Right lobe of liver (tissue), 6 donors: ENCODE results near the gene TRAF3IP1. TPM values are rescaled to one million over a fixed set of nuclear protein-coding genes. Genes with fewer than 3 reads are reported as not detected.

Experiments
- ATAC-seq, 4 donors: fragments of 200-7000 bp; cut with Tn5 transposase; one replicate each; pipeline ENCODE4 v1.9.1; 2020; ENCODE audit warnings: mild to moderate bottlenecking in 4 of 4, moderate library complexity in 4 of 4
- DNase-seq, 3 donors: peaks; one replicate each; pipeline ENCODE4 v3.0.0-alpha.2; 2020
- H3K27ac ChIP-seq, 3 donors: fragments of 200-600 bp; one replicate each; pipeline ENCODE4 v1.8.0; 2022
- H3K27me3 ChIP-seq, 2 donors: fragments of 200-600 bp; one replicate each; pipeline ENCODE4 v1.8.0; 2022
- H3K36me3 ChIP-seq, 4 donors: fragments of 200-600 bp; sonication (generic) in 1 of 4; one replicate each; pipeline versions ENCODE4 v1.5.1 to v1.8.0; 2017 to 2022; ENCODE audit warnings: control low read depth in 1 of 4
- H3K4me1 ChIP-seq, 4 donors: fragments of 200-600 bp; sonication (generic) in 1 of 4; one replicate each; pipeline versions ENCODE4 v1.5.1 to v1.8.0; 2017 to 2022; ENCODE audit warnings: control low read depth in 1 of 4
- H3K4me3 ChIP-seq, 3 donors: fragments of 200-600 bp; one replicate each; pipeline ENCODE4 v1.8.0; 2022
- H3K9me3 ChIP-seq, 4 donors: fragments of 200-600 bp; sonication (generic) in 1 of 4; one replicate each; pipeline versions ENCODE4 v1.5.1 to v1.8.0; 2017 to 2022; ENCODE audit warnings: control low read depth in 1 of 4
- POLR2A ChIP-seq: fragments of 450-650 bp; IDR thresholded peaks from one replicate; pipeline ENCODE4 v1.6.1; 2017; ENCODE audit warnings: antibody characterized with exemption, mild to moderate bottlenecking
- WGBS: methylation state at CpG from one replicate; pipeline ENCODE4 v1.1.6; 2018; ENCODE audit warnings: low coverage, low lambda C conversion rate; ENCODE audit not compliant: insufficient coverage; ENCODE audit errors: missing lambda C conversion rate; 5-methylcytosine and 5-hydroxymethylcytosine counted together
- intact Hi-C, 2 donors: fragments of 100-400 bp; cut with DNase I; formaldehyde crosslinking; loops; one replicate each; pipeline versions ENCODE4 v1.11.2 to v1.14.1; 2022
- total RNA-seq, 6 experiments: library from RNA; depleted of rRNA in 2 of 6; stranded (reverse); fragments of >200 nt in 2 of 6; fragmentation: NEBNext Ultra II Directional in 3 of 6; extraction: Animal tissue kit (Norgen Biotek cat#: 25700) in 3 of 6; gene quantifications; one replicate each; pipeline versions ENCODE4 v1.1.0 to v1.2.4, GENCODE V29; 2016 to 2023
- TF ChIP-seq, protein P1 (sequence below), 4 donors: fragments of 200-600 bp in 3 of 4; fragments of 450-650 bp in 1 of 4; IDR thresholded peaks; one replicate each; pipeline versions ENCODE4 v1.5.1 to v1.8.0; 2016 to 2022; ENCODE audit warnings: antibody characterized with exemption in 4 of 4, mild to moderate bottlenecking in 2 of 4
- donor health status: DM: no; HTN: yes; CAD: no.
- donor health status: DM: no; HTN: no; CAD: no.
- donor health status: DM: no; HTN: no; CAD: no.
- donor health status: DM: no; HTN: yes; CAD: no.
- donor health status: DM: no; HTN: yes; CAD: no.

TRAF3IP1 gene
- total RNA-seq, 6 experiments from 2014 or later = 4.6 to 12.0 (median 8.3) TPM

DNA sequence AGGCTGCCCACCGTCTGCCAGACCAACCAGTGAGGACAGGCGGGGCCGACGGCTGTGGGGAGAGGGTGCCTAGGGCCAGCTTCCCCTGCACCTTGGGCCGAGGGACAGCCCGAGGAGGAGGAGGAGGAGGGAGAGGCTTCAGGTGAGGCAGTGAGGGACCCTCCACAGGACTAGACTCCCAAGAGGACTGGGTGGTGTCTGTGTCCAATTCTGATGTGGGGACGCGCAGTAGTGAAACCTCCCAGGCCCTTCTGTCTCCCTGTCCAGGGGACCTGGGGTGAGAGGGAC lies 86.6 kb downstream of the TRAF3IP1 start:
- intact Hi-C loops = loop anchor here in 1 of 2 donors (10.0 kb wide), 1 partner anchor 48 kb away; no protein-coding TSS in a partner anchor
- 73% methylated on average over 4 of the region's 8 CpGs for WGBS

DNA sequence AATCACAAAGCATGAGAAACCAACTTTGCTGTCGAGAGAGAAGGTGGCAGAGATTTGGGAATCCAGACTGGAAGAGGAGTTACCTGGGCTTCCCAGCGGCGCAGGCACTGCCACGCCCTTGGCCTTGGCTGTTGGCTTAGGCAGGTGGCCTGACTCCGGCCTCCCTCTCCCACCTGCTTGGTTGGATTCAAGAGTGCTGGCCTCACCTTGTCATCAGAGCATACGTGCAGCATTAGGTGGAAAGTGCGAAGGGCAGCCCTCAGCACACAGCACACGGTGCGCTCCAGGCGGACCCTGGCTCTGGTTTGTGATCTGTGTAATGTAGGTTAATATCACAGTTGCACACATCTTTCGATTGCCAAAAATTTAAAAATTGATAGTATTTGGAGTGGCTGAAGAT lies 87.2 kb downstream of the TRAF3IP1 start:
- Histone ChIP-seq H3K36me3 (no peaks in the 10 kb centered on the region), H3K4me1 (peaks cover 0 to 8% (median 3%) of the 10 kb centered on the region in 4 donors), H3K4me3 (no peak overlapping the region), H3K27me3 (no peaks in the 10 kb centered on the region), H3K9me3 (no peaks in the 10 kb centered on the region), H3K27ac (no peak overlapping the region)
- TF ChIP-seq, protein P1, sequence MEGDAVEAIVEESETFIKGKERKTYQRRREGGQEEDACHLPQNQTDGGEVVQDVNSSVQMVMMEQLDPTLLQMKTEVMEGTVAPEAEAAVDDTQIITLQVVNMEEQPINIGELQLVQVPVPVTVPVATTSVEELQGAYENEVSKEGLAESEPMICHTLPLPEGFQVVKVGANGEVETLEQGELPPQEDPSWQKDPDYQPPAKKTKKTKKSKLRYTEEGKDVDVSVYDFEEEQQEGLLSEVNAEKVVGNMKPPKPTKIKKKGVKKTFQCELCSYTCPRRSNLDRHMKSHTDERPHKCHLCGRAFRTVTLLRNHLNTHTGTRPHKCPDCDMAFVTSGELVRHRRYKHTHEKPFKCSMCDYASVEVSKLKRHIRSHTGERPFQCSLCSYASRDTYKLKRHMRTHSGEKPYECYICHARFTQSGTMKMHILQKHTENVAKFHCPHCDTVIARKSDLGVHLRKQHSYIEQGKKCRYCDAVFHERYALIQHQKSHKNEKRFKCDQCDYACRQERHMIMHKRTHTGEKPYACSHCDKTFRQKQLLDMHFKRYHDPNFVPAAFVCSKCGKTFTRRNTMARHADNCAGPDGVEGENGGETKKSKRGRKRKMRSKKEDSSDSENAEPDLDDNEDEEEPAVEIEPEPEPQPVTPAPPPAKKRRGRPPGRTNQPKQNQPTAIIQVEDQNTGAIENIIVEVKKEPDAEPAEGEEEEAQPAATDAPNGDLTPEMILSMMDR (IDR thresholded peaks at IDR 0.05) = no peak
- no peak for TF ChIP-seq POLR2A
- 69% methylated on average over 9 of the region's 11 CpGs for WGBS
- intact Hi-C loops = loop anchor here in 1 of 2 donors (10.0 kb wide), 1 partner anchor 47 kb away; no protein-coding TSS in a partner anchor
- no peak for DNase-seq
- ATAC-seq = no peak

More for the DNA sequence above, 86.6 kb downstream of the TRAF3IP1 start:
- peaks cover 0 to 8% (median 3%) of the 10 kb centered on the region in 4 donors for H3K4me1 ChIP-seq
- no peak for TF ChIP-seq POLR2A
- TF ChIP-seq, protein P1 (IDR thresholded peaks at IDR 0.05) = no peak
- H3K36me3 ChIP-seq = no peaks in the 10 kb centered on the region
- H3K4me3 ChIP-seq = no peak overlapping the region
- DNase-seq (no peak), ATAC-seq (no peak)
- H3K27me3 ChIP-seq = no peaks in the 10 kb centered on the region
- no peak overlapping the region for H3K27ac ChIP-seq
- H3K9me3 ChIP-seq = no peaks in the 10 kb centered on the region

DNA sequence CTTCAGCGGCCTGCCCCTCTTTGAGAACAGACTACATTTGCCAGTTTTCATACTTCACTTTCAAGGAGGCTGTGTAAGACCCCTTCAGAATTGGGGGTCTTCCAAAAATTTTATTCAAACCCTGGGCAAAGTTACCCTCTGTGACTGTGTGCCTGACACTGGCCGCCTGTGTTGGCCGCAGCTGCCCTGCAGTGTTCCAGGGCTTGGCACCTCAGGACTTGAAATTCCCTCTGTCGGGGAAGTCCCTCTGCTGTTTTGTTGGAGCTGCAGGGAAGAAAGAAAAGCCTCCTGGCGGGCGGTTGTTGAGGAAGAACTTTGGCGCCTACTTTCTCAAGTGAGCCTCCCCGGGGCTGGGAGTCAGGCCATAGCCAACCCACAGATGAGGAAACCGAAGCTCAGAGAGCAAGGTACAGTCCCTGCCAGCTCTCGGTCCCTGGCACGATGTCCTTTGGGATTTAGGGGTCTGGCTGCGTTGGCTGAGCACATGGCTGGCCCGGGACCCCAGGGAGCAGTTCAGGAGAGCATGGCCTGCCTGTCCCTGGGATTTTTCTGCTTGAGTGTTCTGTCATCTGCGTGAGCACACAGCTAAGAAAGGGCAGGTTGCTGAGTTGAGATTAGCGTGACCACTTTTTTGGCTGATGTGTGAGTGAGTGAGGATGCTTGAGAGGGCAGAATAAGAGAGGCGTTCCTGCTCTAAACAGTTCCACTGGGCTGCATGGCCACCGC lies 88.5 kb downstream of the TRAF3IP1 start:
- Histone ChIP-seq H3K27ac (no peak overlapping the region), H3K27me3 (no peaks in the 10 kb centered on the region), H3K4me3 (no peak overlapping the region), H3K9me3 (no peaks in the 10 kb centered on the region), H3K4me1 (peaks cover 0 to 8% (median 3%) of the 10 kb centered on the region in 4 donors), H3K36me3 (no peaks in the 10 kb centered on the region)
- ATAC-seq = no peak
- intact Hi-C loops = loop anchor here in 1 of 2 donors (10.0 kb wide), 1 partner anchor 46 kb away; no protein-coding TSS in a partner anchor
- DNase-seq = no peak
- TF ChIP-seq, protein P1 (IDR thresholded peaks at IDR 0.05) = no peak
- no peak for TF ChIP-seq POLR2A
- 86% methylated on average over 12 of the region's 17 CpGs for WGBS

DNA sequence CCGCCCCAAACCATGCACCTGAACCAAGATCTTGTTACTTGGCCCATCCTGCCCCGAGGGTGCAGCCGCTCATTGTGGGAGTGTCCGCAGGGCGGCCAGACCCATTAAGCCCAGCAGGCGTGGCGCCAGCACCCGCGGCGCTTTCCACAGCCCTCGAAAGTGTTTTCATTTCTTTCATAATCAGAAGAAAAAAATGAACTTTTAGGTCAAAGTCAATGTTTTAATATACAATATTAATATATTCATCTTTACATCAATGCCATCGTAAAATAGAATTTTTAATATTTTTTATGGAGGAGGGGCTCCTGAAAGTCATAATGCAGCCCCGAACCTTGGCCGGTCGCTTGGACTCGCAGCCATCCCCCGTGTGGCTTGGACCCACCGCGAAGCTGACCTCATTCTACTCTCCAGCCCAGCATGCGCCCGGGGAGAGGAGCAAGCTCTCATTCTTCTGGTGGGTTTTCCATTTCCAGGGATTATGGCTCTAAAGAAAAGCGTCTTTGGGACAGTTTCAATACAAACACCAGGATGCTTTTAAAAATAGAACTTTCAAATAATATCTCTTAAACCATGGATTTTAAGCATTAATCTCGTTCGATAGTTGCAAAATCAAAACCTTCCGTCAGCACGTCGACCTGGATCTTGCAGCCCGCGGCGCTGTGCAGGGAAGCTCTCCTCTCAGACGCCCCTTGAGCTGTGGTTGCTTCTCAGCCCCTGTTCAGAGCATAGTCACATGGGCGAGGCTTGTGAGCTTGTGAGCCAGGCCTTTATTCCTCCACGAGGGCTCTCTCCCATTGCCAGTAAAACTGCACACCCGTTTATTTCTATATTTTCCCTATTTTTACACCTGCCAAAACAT lies 89.3 kb downstream of the TRAF3IP1 start:
- H3K27me3 ChIP-seq = no peaks in the 10 kb centered on the region
- peaks cover 0 to 3% (median 1%) of the 10 kb centered on the region in 4 donors for H3K4me1 ChIP-seq
- DNase-seq (no peak), ATAC-seq (no peak)
- TF ChIP-seq, protein P1 (IDR thresholded peaks at IDR 0.05) = no peak
- no peak for TF ChIP-seq POLR2A
- H3K4me3 ChIP-seq = no peak overlapping the region
- 89% methylated on average over 33 of the region's 34 CpGs for WGBS
- H3K9me3 ChIP-seq = no peaks in the 10 kb centered on the region
- intact Hi-C loops = loop anchor here in 1 of 2 donors (10.0 kb wide), 1 partner anchor 45 kb away; no protein-coding TSS in a partner anchor
- H3K36me3 ChIP-seq = no peaks in the 10 kb centered on the region
- H3K27ac ChIP-seq = no peak overlapping the region
